ENCODE results near the gene CCBE1.

The CCBE1 gene

DNA sequence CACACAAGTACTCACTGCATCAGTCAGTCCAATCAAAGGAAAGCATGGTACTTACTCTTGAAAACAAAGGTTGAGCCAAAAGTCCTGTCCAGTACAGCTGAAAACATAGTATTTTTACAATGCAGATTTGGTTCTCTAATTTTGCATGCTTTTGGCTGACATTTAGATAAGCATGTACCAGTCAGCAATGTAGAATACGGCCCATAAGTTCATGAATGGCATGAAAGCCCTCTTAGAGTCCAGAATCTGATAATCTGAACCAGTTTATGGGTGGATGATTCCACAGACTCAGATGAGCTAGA is 90.2 kb downstream of the CCBE1 start:
- TF ChIP-seq Cebpa-rat (IDR thresholded peaks at IDR 0.05): no peak
- H3K36me3 ChIP-seq: no peaks in the 10 kb centered on the region
- peaks cover 0 to 14% (median 10%) of the 10 kb centered on the region in 10 experiments; a peak in 13 of 20 replicates for H3K4me1 ChIP-seq
- no peak overlapping the region for H3K4me3 ChIP-seq
- H4K20me1 ChIP-seq: no peaks in the 10 kb centered on the region
- H3K9me3 ChIP-seq (replicated peaks in 1 of 11): no peaks in the 10 kb centered on the region
- H3K27me3 ChIP-seq: no peaks in the 10 kb centered on the region
- H3K27ac ChIP-seq: no peak overlapping the region
- no peak overlapping the region for H3K4me2 ChIP-seq
- no peak overlapping the region for H3K9ac ChIP-seq

GRCh38 chr18:59606193-59607077 is 90.8 kb downstream of the CCBE1 start:
- H3K27ac ChIP-seq: no peak overlapping the region
- H3K9me3 ChIP-seq (replicated peaks in 1 of 11): no peaks in the 10 kb centered on the region
- H3K36me3 ChIP-seq: no peaks in the 10 kb centered on the region
- no peak overlapping the region for H3K4me2 ChIP-seq
- peaks cover 0 to 11% (median 10%) of the 10 kb centered on the region in 10 experiments; a peak in 13 of 20 replicates for H3K4me1 ChIP-seq
- H3K27me3 ChIP-seq: no peaks in the 10 kb centered on the region
- H3K9ac ChIP-seq: no peak overlapping the region
- H3K4me3 ChIP-seq: no peak overlapping the region
- no peaks in the 10 kb centered on the region for H4K20me1 ChIP-seq
- TF ChIP-seq Cebpa-rat (IDR thresholded peaks at IDR 0.05): no peak

- H3K9ac ChIP-seq: no peak overlapping the region
- no peaks in the 10 kb centered on the region for H3K27me3 ChIP-seq
- H3K27ac ChIP-seq: no peak overlapping the region
- no peak overlapping the region for H3K4me3 ChIP-seq
- no peak for TF ChIP-seq Cebpa-rat (IDR thresholded peaks at IDR 0.05)
- H3K36me3 ChIP-seq: no peaks in the 10 kb centered on the region
- H3K4me1 ChIP-seq: peaks cover 0 to 4% (median 4%) of the 10 kb centered on the region in 10 experiments; a peak in 12 of 20 replicates
- H3K4me2 ChIP-seq: no peak overlapping the region
- H3K9me3 ChIP-seq (replicated peaks in 1 of 11): no peaks in the 10 kb centered on the region
- no peaks in the 10 kb centered on the region for H4K20me1 ChIP-seq
Observed at GRCh38 chr18:59605633-59606192, 91.5 kb downstream of the CCBE1 start.

DNA sequence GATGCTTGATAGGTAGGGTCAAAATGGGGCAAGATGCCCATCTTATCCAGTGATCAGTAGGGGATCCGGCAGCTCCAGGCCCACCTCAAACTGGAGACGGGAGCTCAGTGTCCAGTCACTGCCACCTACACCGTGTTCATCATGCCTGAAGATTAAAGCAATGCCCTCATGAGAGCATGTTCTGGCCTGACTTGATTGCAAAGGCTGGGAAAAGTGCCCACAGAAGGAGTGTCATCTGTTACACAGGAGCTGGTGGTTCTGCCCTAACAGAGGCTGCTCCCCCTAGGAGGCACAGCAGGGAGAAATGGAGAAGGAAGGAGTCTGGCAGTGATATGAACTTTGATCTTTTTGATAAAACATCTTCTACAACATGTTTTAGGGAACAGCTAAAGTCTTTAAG is 92.3 kb downstream of the CCBE1 start:
- Histone ChIP-seq H4K20me1 (no peaks in the 10 kb centered on the region), H3K9ac (no peak overlapping the region), H3K9me3 (replicated peaks in 1 of 11) (no peaks in the 10 kb centered on the region), H3K4me1 (no peaks in the 10 kb centered on the region), H3K4me2 (no peak overlapping the region), H3K4me3 (no peak overlapping the region), H3K36me3 (no peaks in the 10 kb centered on the region), H3K27me3 (no peaks in the 10 kb centered on the region), H3K27ac (no peak overlapping the region)
- no peak for TF ChIP-seq Cebpa-rat (IDR thresholded peaks at IDR 0.05)

- Histone ChIP-seq H3K4me2 (no peak overlapping the region), H3K4me1 (peaks cover 0 to 10% (median 0%) of the 10 kb centered on the region in 10 experiments; a peak in 2 of 20 replicates), H3K27me3 (no peaks in the 10 kb centered on the region), H3K36me3 (no peaks in the 10 kb centered on the region), H3K9ac (no peak overlapping the region), H3K4me3 (no peak overlapping the region), H4K20me1 (no peaks in the 10 kb centered on the region), H3K9me3 (replicated peaks in 1 of 11) (no peaks in the 10 kb centered on the region), H3K27ac (no peak overlapping the region)
- TF ChIP-seq Cebpa-rat (IDR thresholded peaks at IDR 0.05): no peak
Observed at GRCh38 chr18:59597049-59597448, 100.2 kb downstream of the CCBE1 start.

- no peak overlapping the region for H3K9ac ChIP-seq
- H3K9me3 ChIP-seq (replicated peaks in 1 of 11): no peaks in the 10 kb centered on the region
- no peaks in the 10 kb centered on the region for H4K20me1 ChIP-seq
- peak overlapping the region in 1 of 11 experiments; percentile 30; a peak in 1 of 22 replicates for H3K4me2 ChIP-seq
- H3K27ac ChIP-seq: no peak overlapping the region
- H3K4me1 ChIP-seq: peaks cover 0 to 10% (median 0%) of the 10 kb centered on the region in 10 experiments; a peak in 2 of 20 replicates
- no peak for TF ChIP-seq Cebpa-rat (IDR thresholded peaks at IDR 0.05)
- no peaks in the 10 kb centered on the region for H3K27me3 ChIP-seq
- no peaks in the 10 kb centered on the region for H3K36me3 ChIP-seq
- no peak overlapping the region for H3K4me3 ChIP-seq
Observed at GRCh38 chr18:59593291-59593717, 103.9 kb downstream of the CCBE1 start.

- TF ChIP-seq Cebpa-rat (IDR thresholded peaks at IDR 0.05): no peak
- Histone ChIP-seq H4K20me1 (no peaks in the 10 kb centered on the region), H3K27ac (no peak overlapping the region), H3K36me3 (no peaks in the 10 kb centered on the region), H3K9ac (no peak overlapping the region), H3K4me1 (peaks cover 0 to 10% (median 0%) of the 10 kb centered on the region in 10 experiments; a peak in 2 of 20 replicates), H3K4me2 (no peak overlapping the region), H3K4me3 (no peak overlapping the region), H3K9me3 (replicated peaks in 1 of 11) (no peaks in the 10 kb centered on the region), H3K27me3 (no peaks in the 10 kb centered on the region)
Observed at GRCh38 chr18:59592624-59593023, 104.6 kb downstream of the CCBE1 start.

- no peaks in the 10 kb centered on the region for H3K36me3 ChIP-seq
- no peaks in the 10 kb centered on the region for H3K4me1 ChIP-seq
- no peak overlapping the region for H3K4me2 ChIP-seq
- H3K4me3 ChIP-seq: no peak overlapping the region
- H3K9me3 ChIP-seq (replicated peaks in 1 of 11): 0 out of 22 replicates have a peak, but pooled peaks cover 0 to 3% (median 0%) of the 10 kb centered on the region in 11 experiments
- H3K27me3 ChIP-seq: no peaks in the 10 kb centered on the region
- no peak for TF ChIP-seq Cebpa-rat (IDR thresholded peaks at IDR 0.05)
- H3K27ac ChIP-seq: no peak overlapping the region
- no peak overlapping the region for H3K9ac ChIP-seq
- H4K20me1 ChIP-seq: no peaks in the 10 kb centered on the region
Observed at GRCh38 chr18:59582395-59582794, 114.8 kb downstream of the CCBE1 start.

- Histone ChIP-seq H4K20me1 (no peaks in the 10 kb centered on the region), H3K4me3 (no peak overlapping the region), H3K9ac (no peak overlapping the region), H3K36me3 (no peaks in the 10 kb centered on the region), H3K4me2 (no peak overlapping the region), H3K4me1 (0 out of 20 replicates have a peak, but pooled peaks cover 0 to under 1% (median 0%) of the 10 kb centered on the region in 10 experiments), H3K27me3 (no peaks in the 10 kb centered on the region), H3K9me3 (replicated peaks in 1 of 11) (0 out of 22 replicates have a peak, but pooled peaks cover 0 to 3% (median 0%) of the 10 kb centered on the region in 11 experiments), H3K27ac (no peak overlapping the region)
- no peak for TF ChIP-seq Cebpa-rat (IDR thresholded peaks at IDR 0.05)
Observed at GRCh38 chr18:59579509-59579908, 117.7 kb downstream of the CCBE1 start.

DNA sequence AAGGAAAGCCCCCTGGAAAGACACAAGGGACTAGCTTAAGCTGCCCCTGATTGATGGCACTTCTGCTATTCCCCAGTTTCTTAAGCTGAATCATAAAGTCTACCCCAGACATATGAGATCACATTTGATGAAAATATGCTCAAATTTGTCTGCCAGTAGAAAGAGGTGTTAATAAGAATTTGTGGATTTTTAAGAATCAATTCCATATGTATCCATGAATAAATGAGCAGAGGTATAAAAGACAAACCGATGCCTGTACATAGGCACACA is 119.9 kb downstream of the CCBE1 start:
- H3K4me2 ChIP-seq: no peak overlapping the region
- H3K27me3 ChIP-seq: no peaks in the 10 kb centered on the region
- H3K4me1 ChIP-seq: peaks cover 0 to 23% (median 12%) of the 10 kb centered on the region in 10 experiments; a peak in 12 of 20 replicates
- H3K9ac ChIP-seq: no peak overlapping the region
- no peak overlapping the region for H3K4me3 ChIP-seq
- no peak overlapping the region for H3K27ac ChIP-seq
- no peaks in the 10 kb centered on the region for H4K20me1 ChIP-seq
- no peak for TF ChIP-seq Cebpa-rat (IDR thresholded peaks at IDR 0.05)
- no peaks in the 10 kb centered on the region for H3K36me3 ChIP-seq
- H3K9me3 ChIP-seq (replicated peaks in 1 of 11): 0 out of 22 replicates have a peak, but pooled peaks cover 0 to 3% (median 0%) of the 10 kb centered on the region in 11 experiments
